Activated CD4-positive, CD25-positive, alpha-beta regulatory T cell (primary cell): ENCODE data around the gene DCAF16.
"Not testable (repeated sequence)": the region's sequence is repeated elsewhere in the genome, so short reads cannot be mapped to it uniquely, and the experiment has no call there.

Source experiments
- DNase-seq, 4 experiments: peaks; one replicate each; lab custom pipeline; 2025; lab: John Stamatoyannopoulos, UW

The DCAF16 gene

DNA sequence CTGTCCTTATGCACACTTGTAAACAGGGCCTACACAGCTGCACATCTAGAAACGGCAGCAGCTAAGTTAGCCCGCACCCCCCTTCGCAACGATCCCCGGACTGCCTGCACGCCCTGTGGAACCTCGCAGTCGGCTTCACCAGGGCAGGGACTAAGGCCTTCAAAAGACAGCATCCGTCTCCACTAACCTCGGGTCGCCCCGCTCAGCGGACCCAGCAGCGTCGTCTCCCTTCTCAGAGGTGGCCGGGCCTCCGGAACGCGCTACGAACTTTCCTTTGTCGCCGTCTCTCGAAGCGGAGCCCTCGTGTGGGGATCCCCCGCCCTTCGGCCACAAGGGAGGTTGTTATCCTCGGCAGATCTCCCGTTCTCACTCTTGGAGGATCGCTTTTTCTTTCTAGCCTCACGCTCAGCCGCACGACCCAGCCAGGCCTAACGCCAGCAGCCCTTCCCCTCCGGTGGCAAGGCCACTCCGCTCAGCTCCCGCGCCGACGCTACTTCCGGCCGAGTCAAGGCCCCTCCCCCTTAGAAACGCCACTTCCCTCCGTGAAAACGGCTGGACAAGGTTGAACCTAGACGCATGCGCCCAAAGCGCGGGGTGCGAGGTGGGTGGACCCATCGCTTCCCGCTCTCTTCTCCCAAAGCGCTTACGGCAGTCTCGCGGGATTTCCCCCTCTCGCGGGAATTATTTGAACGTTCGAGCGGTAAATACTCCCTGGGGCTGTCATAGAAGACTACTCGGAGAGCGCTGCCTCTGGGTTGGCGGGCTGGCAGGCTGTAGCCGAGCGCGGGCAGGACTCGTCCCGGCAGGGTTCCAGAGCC lies at the start of gene DCAF16, which contains the start of gene NCAPG:
Gene DCAF16, minus strand, starts transcription at position 498 of the 818 bp plus-strand sequence. CDS start 6,616 bp downstream, outside the sequence.
Gene NCAPG, plus strand, starts transcription at position 720 of the 818 bp plus-strand sequence. CDS start 99 bp downstream, outside the sequence.
- DNase-seq = peak; percentile 95 to 99 (median 98)

DNA sequence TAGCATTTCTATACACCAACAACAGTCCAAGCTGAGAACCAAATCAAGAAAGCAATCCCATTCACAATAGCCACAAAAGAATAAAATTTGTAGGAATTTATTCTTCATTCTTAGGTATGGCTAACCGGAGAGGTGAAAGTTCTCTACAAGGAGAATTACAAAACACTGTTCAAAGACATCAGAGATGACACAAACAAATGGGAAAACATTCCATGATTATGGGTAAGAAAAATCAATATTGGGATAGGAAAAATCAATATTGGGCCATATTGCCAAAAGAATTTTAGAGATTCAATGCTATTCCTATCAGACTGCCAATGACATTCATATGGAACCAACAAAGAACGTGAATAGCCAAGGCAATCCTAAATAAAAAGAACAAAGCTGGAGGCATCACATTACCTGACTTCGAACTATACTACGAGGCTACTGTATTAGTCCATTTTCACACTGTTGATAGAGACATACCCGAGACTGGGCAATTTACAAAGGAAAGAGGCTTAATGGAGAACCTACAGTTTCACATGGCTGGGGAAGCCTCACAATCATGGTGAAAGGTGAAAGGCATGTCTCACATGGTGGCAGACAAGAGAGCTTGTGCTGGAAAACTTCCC lies 49.3 kb upstream of the DCAF16 start:
- DNase-seq = no peak

GRCh38 chr4:17854036-17854435 lies 43.5 kb upstream of the DCAF16 start:
- no peak for DNase-seq

GRCh38 chr4:17851959-17852358 lies 41.4 kb upstream of the DCAF16 start:
- DNase-seq = no peak

GRCh38 chr4:17850295-17850694 lies 39.7 kb upstream of the DCAF16 start:
- DNase-seq = not testable (repeated sequence)

- DNase-seq = no peak
Observed at GRCh38 chr4:17846266-17846665, 35.7 kb upstream of the DCAF16 start.

DNA sequence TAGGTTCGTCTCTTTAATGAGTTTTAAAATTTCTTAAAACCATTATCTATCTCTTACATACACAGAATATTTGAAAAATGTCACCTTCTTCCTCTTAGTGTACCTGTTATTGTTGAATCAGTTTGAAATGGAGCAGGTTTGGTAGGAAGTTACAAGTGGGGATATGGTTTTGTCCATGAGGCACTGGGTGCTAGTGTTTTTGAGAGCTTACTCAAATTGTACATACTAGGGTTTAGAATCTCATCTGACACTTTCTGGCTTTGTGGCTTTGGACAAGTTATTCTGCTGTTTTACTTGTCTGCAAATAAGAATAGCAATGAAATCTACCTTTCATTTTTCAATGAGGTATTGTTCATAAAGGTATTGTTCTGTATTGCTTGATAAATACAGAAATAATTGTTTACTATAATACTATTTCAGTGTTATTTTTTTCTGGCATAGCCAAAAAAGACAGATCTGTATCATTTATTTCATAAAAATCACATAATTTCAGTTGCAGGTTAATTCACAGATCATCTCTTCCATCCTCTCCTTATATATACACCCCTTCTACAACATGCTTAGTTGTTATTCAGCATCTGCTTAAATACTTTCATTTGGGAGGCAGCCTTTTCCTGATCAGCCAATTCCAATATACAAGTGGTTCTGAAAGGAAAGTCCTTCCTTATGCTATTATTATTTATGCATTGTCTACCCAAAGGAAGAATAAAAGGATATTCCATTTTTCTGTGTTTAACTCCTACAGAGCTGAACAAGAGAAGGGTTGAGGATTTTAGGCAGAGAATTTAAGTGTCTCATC lies 13.5 kb upstream of the DCAF16 start:
- DNase-seq = no peak

- no peak for DNase-seq
Observed at GRCh38 chr4:17817027-17817426, 6.5 kb upstream of the DCAF16 start.

- DNase-seq = no peak
Observed at GRCh38 chr4:17816142-17816541, 5.6 kb upstream of the DCAF16 start.

GRCh38 chr4:17814140-17814539 lies 3.6 kb upstream of the DCAF16 start:
- no peak for DNase-seq

GRCh38 chr4:17812801-17813200 lies 2.2 kb upstream of the DCAF16 start:
- no peak for DNase-seq

- no peak for DNase-seq
Observed at GRCh38 chr4:17812125-17812524, 1.6 kb upstream of the DCAF16 start.

- peak in 1 of 4 experiments; percentile 17 for DNase-seq
Observed at GRCh38 chr4:17811078-17811603, 584 bp upstream of the DCAF16 start.

- DNase-seq = no peak
Observed at GRCh38 chr4:17809667-17810066, 890 bp downstream of the DCAF16 start.

DNA sequence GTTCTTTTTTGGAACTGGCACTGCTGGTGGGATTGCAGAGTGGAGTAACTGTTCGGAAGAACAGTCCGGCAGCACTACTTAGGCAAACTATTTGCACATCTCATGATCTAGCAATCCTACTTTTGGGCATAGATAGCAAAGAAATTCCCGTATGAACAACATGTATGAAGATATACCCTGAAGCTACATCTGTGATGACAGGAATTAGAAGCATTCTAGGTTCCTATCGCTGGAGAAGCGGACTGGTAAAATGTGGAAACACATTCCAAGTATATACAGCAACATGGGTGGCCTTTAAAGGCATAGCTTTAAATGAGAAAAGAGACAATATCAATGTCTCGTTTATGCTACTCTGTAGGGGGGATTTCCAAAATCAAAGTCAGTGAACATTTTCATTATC lies 3.1 kb downstream of the DCAF16 start:
- no peak for DNase-seq

GRCh38 chr4:17805580-17806155 lies 4.9 kb downstream of the DCAF16 start:
- DNase-seq = no peak

DNA sequence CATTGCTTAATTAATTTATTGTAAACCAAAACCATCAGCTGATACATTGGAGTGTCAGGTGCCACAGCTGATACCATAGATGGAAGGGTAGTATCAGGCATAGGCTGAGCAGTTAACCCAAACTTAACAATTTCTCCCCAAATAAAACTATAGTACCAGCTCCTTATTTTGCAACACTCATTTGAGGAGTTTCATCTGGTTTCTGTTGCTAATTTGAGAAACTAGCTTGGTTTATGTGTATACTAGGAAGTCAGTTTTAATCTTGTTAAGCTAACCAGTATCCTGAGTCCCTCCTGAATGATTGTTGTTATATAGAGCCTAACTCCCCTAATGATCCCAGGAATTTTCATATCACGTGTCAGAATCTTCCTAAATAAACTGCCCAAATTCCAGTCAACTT lies 12.7 kb downstream of the DCAF16 start:
- DNase-seq = no peak

GRCh38 chr4:17794730-17795129 lies 15.8 kb downstream of the DCAF16 start:
- no peak for DNase-seq

DNA sequence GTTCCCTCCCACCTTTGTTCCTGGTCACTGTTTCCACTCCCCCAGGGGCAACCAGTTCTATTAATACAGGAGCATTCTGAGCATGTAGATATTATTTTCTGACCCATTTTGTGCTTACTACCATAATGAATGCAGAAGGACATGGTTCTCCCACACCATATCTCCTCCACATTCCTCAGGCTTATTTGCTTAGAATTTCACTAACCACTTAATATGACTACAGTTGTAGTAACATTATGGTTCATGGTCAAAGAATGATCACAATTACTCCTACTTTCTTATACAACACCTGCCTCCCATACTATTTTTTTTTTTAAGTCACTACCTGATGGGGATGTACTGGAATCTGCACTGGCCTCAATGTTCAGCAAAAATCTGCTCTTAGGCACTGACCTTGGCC lies 21.6 kb downstream of the DCAF16 start:
- DNase-seq = no peak

DNA sequence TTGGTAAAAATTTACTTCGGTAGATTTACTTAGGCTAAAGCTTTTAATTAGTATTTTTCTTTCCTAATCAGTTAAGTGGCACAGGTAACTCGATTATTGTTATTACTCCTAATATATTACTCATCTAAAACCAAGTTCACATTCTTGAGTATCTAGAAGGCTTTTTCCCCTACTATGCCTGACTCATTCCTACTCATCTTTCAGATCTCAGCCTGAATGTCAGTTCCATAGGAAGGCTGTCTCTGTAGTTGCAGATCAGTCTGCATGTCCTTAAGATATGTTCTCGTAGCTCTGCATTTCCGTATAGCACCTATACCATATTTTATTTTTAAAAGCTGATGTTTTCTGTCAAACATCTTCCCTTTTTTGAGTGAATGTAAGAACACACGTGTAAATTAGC lies 23.2 kb downstream of the DCAF16 start:
- no peak for DNase-seq

GRCh38 chr4:17786567-17786966 lies 24.0 kb downstream of the DCAF16 start:
- DNase-seq = no peak

DNA sequence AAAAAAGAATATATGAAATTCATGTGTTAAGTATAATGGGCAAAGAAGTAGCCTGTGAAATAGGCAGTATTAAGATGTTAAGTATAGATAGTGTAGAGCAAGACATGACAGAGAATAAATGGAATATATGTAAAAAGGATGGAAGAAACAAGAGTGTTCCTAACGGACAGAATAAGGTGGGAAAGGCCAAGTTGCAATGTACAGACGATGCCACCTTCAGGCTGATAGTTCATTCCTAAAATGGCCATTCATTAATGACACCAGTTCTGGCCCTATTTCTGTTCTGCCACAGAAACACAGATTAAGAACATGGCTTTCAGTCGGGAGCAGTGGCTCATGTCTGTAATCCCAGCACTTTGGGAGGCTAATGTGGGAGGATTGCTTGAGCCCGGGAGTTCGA lies 24.7 kb downstream of the DCAF16 start:
- no peak for DNase-seq
